Fibroblast of pulmonary artery (primary cell): ENCODE measurements around the gene PPOX.

ENCODE experiments used
- DNase-seq: peaks from one replicate; pipeline ENCODE4 v3.0.0-alpha.2; 2010; ENCODE audit warnings: low read depth
- H3K4me3 ChIP-seq: replicated peaks from 2 replicates; pipeline ENCODE4 v1.5.1; 2011; ENCODE audit warnings: low read depth, mild to moderate bottlenecking, control low read depth, low read length, moderate library complexity
- CTCF ChIP-seq: IDR thresholded peaks from 2 replicates; pipeline ENCODE4 v1.5.1; 2011; ENCODE audit warnings: mild to moderate bottlenecking, control low read depth, low read length, inconsistent platforms; ENCODE audit errors: missing control alignments

The PPOX gene

GRCh38 chr1:161127649-161128048 lies 38.6 kb upstream of the PPOX start:
- no peak for TF ChIP-seq CTCF
- DNase-seq, result no peak
- no peak overlapping the region for H3K4me3 ChIP-seq

DNA sequence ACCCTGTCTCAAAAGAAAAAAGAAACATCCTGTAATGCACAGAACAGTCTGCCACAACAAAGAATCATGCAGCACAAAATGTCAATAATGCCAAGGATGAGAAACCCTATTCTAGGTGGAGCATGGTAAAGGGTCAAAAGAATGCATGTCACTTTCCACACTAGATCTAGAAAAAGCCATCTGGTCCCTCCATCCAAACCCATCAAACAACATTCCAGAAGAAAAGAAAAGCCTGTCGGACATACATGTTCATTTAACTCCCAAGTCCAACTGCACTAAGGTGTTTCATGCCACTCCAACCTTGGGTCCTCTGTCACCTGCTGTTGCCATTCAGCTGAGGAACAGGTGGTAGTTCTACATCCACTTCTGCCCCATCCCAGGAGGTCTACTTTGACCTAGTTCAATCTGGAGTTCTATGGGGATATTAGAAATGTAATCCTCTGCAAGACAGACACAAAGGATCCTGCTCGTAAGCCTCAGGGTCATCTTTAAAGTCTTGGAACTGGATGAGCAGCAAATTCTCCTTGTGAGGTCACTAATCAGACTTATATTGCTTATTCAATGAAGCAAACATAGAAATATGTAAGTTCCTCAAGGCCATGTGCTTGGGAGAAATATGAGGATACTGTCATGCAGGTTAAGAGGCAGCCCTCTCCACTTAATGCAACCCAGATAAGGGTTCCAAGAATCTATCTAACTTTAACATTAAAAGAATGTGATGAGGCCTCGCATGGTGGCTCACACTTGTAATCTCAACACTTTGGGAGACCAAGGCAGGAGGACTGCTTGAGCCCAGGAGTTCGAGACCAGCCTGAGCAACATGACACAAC lies 37.4 kb upstream of the PPOX start:
- no peak for DNase-seq
- no peak for TF ChIP-seq CTCF

GRCh38 chr1:161130266-161130665 lies 36.0 kb upstream of the PPOX start:
- no peak for TF ChIP-seq CTCF
- DNase-seq, result no peak
- no peak overlapping the region for H3K4me3 ChIP-seq

More for the DNA sequence above, 37.4 kb upstream of the PPOX start:
- H3K4me3 ChIP-seq, result no peak overlapping the region

GRCh38 chr1:161131523-161132409 lies 34.5 kb upstream of the PPOX start:
- no peak for TF ChIP-seq CTCF
- H3K4me3 ChIP-seq, result peak overlapping the region; percentile 97
- DNase-seq, result peak; percentile 25

DNA sequence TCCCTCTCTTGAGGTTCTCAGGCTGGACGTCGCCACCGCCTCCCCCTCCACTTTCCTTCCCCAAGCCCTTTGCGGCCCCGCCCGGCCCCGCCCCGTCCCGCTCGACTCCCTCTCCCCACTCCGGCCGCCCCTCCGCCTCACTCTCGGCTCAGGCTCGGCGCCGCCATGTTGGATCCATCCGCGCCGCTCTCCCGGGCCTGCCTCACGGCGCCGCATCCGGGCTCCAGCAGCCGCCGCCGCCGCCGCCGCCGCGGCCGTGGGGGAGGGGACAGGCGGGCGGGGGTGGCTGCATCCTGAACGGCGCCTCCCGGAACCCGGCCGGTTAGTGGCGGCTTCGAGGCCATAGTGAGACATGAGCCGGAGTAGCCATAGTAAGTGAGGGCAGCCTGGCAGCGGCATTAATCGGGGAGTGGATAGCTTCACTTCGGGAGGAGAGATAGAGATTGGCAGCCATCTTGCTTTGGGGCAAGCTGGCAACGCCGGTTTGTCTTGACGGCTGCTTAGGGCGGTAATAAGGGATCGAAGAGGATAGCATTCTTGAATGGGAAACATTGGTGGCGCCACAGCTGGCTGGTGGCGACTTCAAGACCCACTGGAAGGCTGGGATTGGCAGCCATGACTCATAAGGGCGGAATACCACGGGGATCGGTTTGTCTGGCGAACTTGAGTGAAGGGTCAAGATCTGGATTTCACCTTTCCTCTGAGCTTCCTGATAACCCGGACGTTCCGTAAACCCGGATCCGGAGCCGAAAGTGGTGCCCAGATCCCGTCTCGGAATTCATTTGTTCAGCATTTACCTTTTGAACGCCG lies 33.6 kb upstream of the PPOX start, which contains the start of gene DEDD:
Gene DEDD, minus strand, starts transcription at position 258 of the 810 bp plus-strand sequence. CDS start 8,205 bp downstream, outside the sequence.
- TF ChIP-seq CTCF, result no peak
- peak within 1 kb of the TSS; percentile 97 for H3K4me3 ChIP-seq
- DNase-seq, result peak; percentile 97

GRCh38 chr1:161133220-161133740 lies 32.9 kb upstream of the PPOX start:
- DNase-seq, result no peak
- peak overlapping the region; percentile 97 for H3K4me3 ChIP-seq
- TF ChIP-seq CTCF, result no peak
